Activated naive CD8-positive, alpha-beta T cell treated with anti-CD3 and anti-CD28 coated beads, Interleukin-2, amount 50 U/mL, for 16 hours (primary cell): ENCODE results near the gene BMP7.

Experiments used
- DNase-seq: peaks from one replicate; pipeline ENCODE4 v3.0.0-alpha.2; 2020; ENCODE audit warnings: low read depth, low spot score

Gene BMP7

DNA sequence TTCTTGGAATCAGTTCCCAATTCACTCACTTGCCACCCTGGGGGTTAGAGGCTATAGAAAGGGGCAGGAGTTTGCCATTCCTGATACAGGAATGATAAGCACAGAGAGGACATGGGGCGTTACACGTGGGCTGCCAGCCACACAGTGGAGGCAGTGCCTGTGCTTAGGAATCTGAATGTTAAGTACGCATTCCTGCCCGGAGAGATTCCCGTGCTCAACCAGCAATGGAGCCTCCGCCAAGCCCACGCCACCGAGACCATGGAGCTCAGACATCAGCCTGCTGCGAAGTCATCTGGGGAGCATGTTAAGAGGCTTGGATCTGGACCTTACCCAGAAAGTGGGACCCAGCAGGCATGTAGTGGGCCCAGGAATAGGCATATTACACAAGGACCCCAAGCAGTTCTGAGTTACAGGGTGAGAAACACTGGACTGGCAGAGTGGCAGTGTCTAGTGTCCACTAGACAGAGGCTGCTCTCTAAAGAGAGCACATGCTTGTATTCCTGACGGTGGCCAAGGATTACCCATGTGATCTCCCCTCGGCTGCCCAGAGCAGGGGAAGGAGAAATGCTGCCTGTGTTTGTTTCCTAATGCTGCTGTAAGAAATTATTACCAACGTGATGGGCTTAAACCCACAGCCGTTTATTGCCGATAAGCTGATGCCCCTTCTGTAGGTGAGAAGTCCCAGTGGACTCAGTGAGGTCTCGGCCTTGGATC is 138.2 kb downstream of the BMP7 start:
- no peak for DNase-seq

DNA sequence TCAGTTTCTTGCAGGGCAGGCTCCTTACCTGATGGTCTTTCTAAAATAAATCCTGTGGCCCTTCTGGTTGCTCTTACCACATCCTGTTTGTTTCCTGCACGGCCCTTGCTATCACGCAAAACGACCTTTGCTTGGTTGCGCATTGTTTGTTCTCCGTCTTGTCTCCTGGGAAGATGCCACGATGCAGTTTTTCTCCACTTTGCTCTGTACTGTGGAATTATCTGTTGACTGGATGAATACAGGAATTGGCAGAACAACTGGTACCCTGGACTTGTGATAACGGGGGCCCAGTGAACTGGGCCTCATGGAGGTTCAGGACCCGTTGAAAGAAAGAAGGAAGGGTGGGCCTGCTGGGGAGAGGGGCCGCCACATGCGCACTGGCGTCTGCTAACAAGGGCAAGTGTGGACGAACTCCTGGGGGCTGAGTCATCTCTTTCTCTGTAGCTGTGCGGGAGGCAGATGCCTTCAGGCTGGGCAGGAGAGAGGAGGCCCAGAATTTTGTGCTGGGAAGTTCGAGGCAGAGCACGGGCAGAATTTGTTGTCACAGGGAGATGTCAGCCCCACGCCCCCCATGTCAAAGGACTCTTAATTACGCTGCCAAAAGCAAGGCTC is 139.9 kb downstream of the BMP7 start:
- DNase-seq: no peak

DNA sequence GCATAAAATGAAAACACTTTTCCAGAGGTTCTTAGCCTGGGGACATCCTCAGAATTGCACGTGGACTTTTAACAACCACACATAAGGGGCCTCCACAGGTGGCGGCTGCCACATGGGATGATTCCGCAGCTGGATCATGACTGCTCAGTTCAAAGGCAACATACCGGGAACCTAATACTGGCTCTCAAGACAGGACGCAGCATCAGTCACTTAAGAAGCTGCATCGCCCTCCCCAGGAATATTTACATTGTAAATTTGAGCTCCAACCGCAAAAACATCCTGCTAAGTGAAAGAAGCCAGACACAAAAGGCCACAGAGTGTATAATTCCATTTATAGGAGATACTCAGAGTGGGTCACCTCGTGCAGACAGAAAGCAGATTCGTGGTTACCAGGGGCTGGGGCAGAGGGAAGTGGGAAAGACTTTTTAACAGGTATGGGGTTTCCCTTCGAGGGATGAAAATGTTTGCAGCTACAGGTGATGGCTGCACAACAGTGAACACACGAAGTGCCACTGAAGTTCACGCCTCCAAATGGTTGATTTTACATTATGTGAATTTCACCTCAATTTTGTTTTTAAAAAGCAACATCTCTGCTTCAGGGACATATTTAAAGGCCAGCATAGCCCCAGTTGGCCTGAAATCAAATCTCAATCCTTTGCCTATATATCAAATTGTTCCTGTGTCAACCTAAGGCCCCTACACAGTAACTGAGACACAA is 141.5 kb downstream of the BMP7 start:
- no peak for DNase-seq

DNA sequence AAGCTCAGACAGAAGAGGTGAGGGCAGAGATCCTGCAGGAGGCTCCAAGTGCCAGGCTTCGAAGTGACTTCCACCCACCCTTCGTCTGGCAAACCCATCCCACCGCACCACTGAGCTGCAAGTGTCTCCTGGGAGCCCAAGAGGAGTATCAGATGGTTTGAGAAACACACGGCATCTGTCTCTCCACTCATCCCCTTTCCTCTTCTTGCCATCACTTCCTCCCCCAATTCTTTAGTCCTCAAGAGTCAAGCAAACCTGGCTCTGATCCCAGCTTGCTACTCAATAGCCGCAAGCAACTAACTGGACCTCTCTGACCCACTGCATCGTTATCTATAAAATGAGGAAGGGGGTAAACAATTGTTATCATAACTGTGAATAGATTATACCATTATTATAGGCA is 142.1 kb downstream of the BMP7 start:
- no peak for DNase-seq

DNA sequence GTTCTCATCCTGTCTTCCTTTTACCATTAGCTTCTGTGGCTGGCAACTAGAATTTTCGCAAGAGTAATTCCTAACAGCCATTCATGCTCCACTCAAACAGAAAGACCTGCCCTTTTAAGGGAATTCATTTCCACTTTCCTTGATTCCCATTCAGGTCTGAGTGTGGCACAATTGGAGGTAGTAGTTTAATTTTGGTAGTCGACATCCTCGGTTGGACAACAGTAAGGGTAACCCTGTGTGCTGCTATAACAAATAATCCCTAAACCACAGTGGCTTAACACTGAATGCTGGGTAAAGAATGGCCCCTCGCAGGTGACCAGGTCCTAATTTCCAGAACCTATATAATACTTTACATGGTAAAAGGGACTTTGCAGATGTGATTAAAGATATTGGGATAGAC is 142.9 kb downstream of the BMP7 start:
- DNase-seq: no peak

- no peak for DNase-seq
Measured at GRCh38 chr20:57122536-57123489, 143.6 kb downstream of the BMP7 start.

- no peak for DNase-seq
Measured at GRCh38 chr20:57118964-57119363, 147.5 kb downstream of the BMP7 start.
